Caco-2 (cell line): Measurements from ENCODE around the gene FAM124A. TPM values are rescaled to one million over a fixed set of nuclear protein-coding genes. Genes with fewer than 3 reads are reported as not detected.

Experiments used
- BruUV-seq: library from RNA; stranded (reverse); fragments of 400-500 nt; replicated peaks from 2 replicates; lab custom pipeline; 2021; lab: Mats Ljungman, UMichigan
- CTCF ChIA-PET: fragments of 300-600 bp; sonication (Branson Sonifier 250); formaldehyde crosslinking; loops from one replicate; lab custom pipeline; 2022; ENCODE audit warnings: antibody characterized with exemption; lab: Charles Lee
- POLR2A ChIA-PET: fragments of 300-600 bp; sonication (Branson Sonifier 250); formaldehyde crosslinking; loops from one replicate; lab custom pipeline; 2022; ENCODE audit warnings: antibody characterized with exemption; lab: Charles Lee
- DNase-seq, 2 experiments: peaks; one replicate each; pipeline versions ENCODE4 v3.0.0 to v3.0.0-alpha.2; 2020 to 2022
- H3K27me3 ChIP-seq: replicated peaks from 2 replicates; pipeline ENCODE4 v1.6.0; 2011; ENCODE audit warnings: low read length; ENCODE audit not compliant: control insufficient read depth, insufficient read depth
- H3K36me3 ChIP-seq: 2 replicates; pipeline ENCODE4 v1.5.1; 2011; ENCODE audit warnings: low read length; ENCODE audit not compliant: control insufficient read depth, insufficient read depth
- H3K4me1 ChIP-seq: fragments of 250-450 bp; sonication (Bioruptor Pico); 2 replicates; pipeline ENCODE4 v1.5.1; 2020; ENCODE audit warnings: mild to moderate bottlenecking
- H3K4me3 ChIP-seq: 2 replicates; pipeline ENCODE4 v1.5.1; 2011; ENCODE audit warnings: low read depth, mild to moderate bottlenecking, control low read depth, low read length
- H3K9me3 ChIP-seq: fragments of 250-450 bp; sonication (Bioruptor Pico); 2 replicates; pipeline ENCODE4 v1.5.1; 2020; ENCODE audit warnings: mild to moderate bottlenecking, moderate library complexity
- H3K27ac Mint-ChIP-seq: one replicate; pipeline ENCODE4 v1.8.0; 2022; ENCODE audit warnings: mixed read lengths; ENCODE audit not compliant: unreplicated experiment
- H3K27me3 Mint-ChIP-seq: one replicate; pipeline ENCODE4 v1.8.0; 2022; ENCODE audit warnings: mixed read lengths; ENCODE audit not compliant: insufficient read depth, unreplicated experiment
- H3K36me3 Mint-ChIP-seq: one replicate; pipeline ENCODE4 v1.8.0; 2022; ENCODE audit warnings: mild to moderate bottlenecking, mixed read lengths; ENCODE audit not compliant: insufficient read depth, unreplicated experiment
- H3K4me1 Mint-ChIP-seq: one replicate; pipeline ENCODE4 v1.8.0; 2022; ENCODE audit warnings: low read depth, mixed read lengths; ENCODE audit not compliant: unreplicated experiment
- H3K4me3 Mint-ChIP-seq: one replicate; pipeline ENCODE4 v1.8.0; 2022; ENCODE audit warnings: mild to moderate bottlenecking, moderate library complexity, mixed read lengths; ENCODE audit not compliant: unreplicated experiment
- H3K9me3 Mint-ChIP-seq: one replicate; pipeline ENCODE4 v1.8.0; 2022; ENCODE audit warnings: mixed read lengths; ENCODE audit not compliant: unreplicated experiment
- intact Hi-C: fragments of 100-400 bp; cut with micrococcal nuclease; formaldehyde crosslinking; loops from one replicate; pipeline ENCODE4 v1.10.0; 2022; ENCODE audit not compliant: unreplicated experiment
- total RNA-seq: library from RNA; stranded (reverse); gene quantifications from 2 replicates; pipeline ENCODE4 v1.2.3, GENCODE V29; 2022
- TF ChIP-seq, protein P1 (sequence below), 2 experiments: fragments of 200-600 bp in 1 of 2; IDR thresholded peaks; 1 replicate in 1 of 2; 2 replicates in 1 of 2; pipeline versions ENCODE4 v1.5.1 to v1.8.0; 2011 to 2022; ENCODE audit warnings: antibody characterized with exemption in 1 of 2, control low read depth in 1 of 2, inconsistent platforms in 1 of 2, low read depth in 1 of 2, low read length in 1 of 2, mild to moderate bottlenecking in 1 of 2, moderate library complexity in 1 of 2; ENCODE audit not compliant: insufficient read depth in 1 of 2, severe bottlenecking in 1 of 2, unreplicated experiment in 1 of 2

Gene FAM124A
- total RNA-seq, 1 experiment from 2014 or later = 0.52 TPM

DNA sequence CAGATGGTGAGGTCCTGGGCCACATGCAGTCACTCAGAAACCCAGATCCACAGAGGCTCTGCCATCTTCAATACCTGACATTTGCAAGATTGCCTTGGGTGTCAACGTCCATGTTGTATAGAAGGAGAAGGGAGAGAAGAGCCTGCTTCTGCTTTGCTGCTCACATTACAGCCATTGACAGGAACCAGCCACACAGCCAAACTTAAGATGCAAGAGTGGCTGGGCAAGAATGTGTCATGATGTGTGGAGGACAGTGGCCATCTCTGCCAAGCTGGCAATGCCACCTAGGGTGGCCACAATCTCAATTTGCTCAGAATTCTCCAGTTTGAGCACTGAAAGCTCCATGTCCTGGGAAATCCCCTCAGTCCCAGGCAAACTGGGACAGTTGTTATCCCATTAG is 91.4 kb downstream of the FAM124A start:
- H3K27ac Mint-ChIP-seq = no peak overlapping the region
- TF ChIP-seq, protein P1, sequence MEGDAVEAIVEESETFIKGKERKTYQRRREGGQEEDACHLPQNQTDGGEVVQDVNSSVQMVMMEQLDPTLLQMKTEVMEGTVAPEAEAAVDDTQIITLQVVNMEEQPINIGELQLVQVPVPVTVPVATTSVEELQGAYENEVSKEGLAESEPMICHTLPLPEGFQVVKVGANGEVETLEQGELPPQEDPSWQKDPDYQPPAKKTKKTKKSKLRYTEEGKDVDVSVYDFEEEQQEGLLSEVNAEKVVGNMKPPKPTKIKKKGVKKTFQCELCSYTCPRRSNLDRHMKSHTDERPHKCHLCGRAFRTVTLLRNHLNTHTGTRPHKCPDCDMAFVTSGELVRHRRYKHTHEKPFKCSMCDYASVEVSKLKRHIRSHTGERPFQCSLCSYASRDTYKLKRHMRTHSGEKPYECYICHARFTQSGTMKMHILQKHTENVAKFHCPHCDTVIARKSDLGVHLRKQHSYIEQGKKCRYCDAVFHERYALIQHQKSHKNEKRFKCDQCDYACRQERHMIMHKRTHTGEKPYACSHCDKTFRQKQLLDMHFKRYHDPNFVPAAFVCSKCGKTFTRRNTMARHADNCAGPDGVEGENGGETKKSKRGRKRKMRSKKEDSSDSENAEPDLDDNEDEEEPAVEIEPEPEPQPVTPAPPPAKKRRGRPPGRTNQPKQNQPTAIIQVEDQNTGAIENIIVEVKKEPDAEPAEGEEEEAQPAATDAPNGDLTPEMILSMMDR (IDR thresholded peaks at IDR 0.05; ENCODE audit: insufficient read depth in 1 of 2, low read depth in 1 of 2, low read length in 1 of 2, severe bottlenecking in 1 of 2, unreplicated experiment in 1 of 2) = no peak
- no peaks in the 10 kb centered on the region for H3K36me3 Mint-ChIP-seq
- no peaks in the 10 kb centered on the region for H3K4me1 Mint-ChIP-seq
- H3K4me3 Mint-ChIP-seq = no peak overlapping the region
- POLR2A ChIA-PET = no interaction called here
- no peaks in the 10 kb centered on the region for H3K27me3 ChIP-seq
- intact Hi-C loops = no loop called here
- H3K27me3 Mint-ChIP-seq = peaks cover 5% of the 10 kb centered on the region
- DNase-seq = no peak
- no peaks in the 10 kb centered on the region for H3K36me3 ChIP-seq
- no peaks in the 10 kb centered on the region for H3K4me1 ChIP-seq
- H3K9me3 Mint-ChIP-seq = no peaks in the 10 kb centered on the region
- H3K4me3 ChIP-seq = no peak overlapping the region
- no peaks in the 10 kb centered on the region for H3K9me3 ChIP-seq
- no TSS peak for BruUV-seq
- CTCF ChIA-PET = no interaction called here

DNA sequence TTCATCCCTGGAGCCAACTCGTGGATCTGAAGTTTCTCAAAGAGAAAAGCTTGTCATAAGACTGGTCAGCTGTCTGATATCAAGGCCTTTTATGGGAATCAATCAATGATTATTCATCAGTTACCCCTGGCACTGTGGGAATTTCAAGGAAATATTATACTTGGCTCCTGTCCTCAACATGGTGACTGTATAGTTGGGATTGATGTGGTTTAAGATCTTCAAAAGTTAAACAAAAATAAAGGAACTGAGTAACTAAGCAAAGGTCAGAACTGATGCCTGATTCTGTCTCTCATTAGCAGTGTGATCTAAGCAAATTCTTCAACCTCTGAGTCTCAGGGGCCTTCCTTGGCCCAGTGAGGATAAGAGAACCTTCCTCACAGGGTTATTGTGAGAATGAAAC is 95.1 kb downstream of the FAM124A start:
- H3K4me1 Mint-ChIP-seq = no peaks in the 10 kb centered on the region
- Histone ChIP-seq H3K36me3 (no peaks in the 10 kb centered on the region), H3K4me1 (no peaks in the 10 kb centered on the region), H3K4me3 (no peak overlapping the region), H3K9me3 (no peaks in the 10 kb centered on the region), H3K27me3 (no peaks in the 10 kb centered on the region)
- no peaks in the 10 kb centered on the region for H3K36me3 Mint-ChIP-seq
- no peak overlapping the region for H3K4me3 Mint-ChIP-seq
- DNase-seq = no peak
- H3K27me3 Mint-ChIP-seq = no peaks in the 10 kb centered on the region
- H3K27ac Mint-ChIP-seq = no peak overlapping the region
- intact Hi-C loops = no loop called here
- ChIA-PET POLR2A (no interaction called here), CTCF (no interaction called here)
- no TSS peak for BruUV-seq
- H3K9me3 Mint-ChIP-seq = no peaks in the 10 kb centered on the region
- TF ChIP-seq, protein P1 (IDR thresholded peaks at IDR 0.05; ENCODE audit: insufficient read depth in 1 of 2, low read depth in 1 of 2, low read length in 1 of 2, severe bottlenecking in 1 of 2, unreplicated experiment in 1 of 2) = no peak

DNA sequence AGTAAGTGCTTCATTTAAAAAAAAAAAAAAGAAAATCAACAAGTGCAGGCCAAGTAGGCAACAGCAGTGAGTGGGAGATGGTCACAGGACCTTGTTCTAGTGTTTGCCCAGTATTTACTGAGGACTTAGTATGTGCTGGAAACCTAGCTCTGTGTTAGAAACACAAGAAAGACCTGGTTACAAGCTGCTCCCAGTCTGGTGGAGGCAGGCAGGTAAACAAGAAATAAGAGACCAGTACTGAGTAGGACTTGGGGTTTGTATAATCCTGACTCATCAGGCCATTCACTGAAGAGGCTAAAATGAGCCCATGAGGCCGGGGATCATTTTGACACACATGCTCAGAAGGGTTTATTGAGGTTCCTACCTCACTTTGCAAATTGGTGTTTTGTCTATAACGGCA is 95.8 kb downstream of the FAM124A start:
- Mint-ChIP-seq H3K27me3 (no peaks in the 10 kb centered on the region), H3K4me1 (no peaks in the 10 kb centered on the region), H3K27ac (no peak overlapping the region), H3K9me3 (no peaks in the 10 kb centered on the region), H3K4me3 (no peak overlapping the region), H3K36me3 (no peaks in the 10 kb centered on the region)
- H3K36me3 ChIP-seq = no peaks in the 10 kb centered on the region
- no peaks in the 10 kb centered on the region for H3K27me3 ChIP-seq
- ChIA-PET POLR2A (interaction anchor here (0.6 kb wide), 1 partner anchor 957 kb away, joined by 3 read pairs; no protein-coding TSS in a partner anchor), CTCF (no interaction called here)
- no TSS peak for BruUV-seq
- no peak overlapping the region for H3K4me3 ChIP-seq
- no peaks in the 10 kb centered on the region for H3K4me1 ChIP-seq
- DNase-seq = no peak
- intact Hi-C loops = no loop called here
- no peaks in the 10 kb centered on the region for H3K9me3 ChIP-seq
- TF ChIP-seq, protein P1 (IDR thresholded peaks at IDR 0.05; ENCODE audit: insufficient read depth in 1 of 2, low read depth in 1 of 2, low read length in 1 of 2, severe bottlenecking in 1 of 2, unreplicated experiment in 1 of 2) = no peak
